Neuronal stem cell (in vitro differentiated cells): Measurements from ENCODE around the gene GMDS.

ENCODE experiments used
- DNase-seq: peaks from one replicate; pipeline ENCODE4 v3.0.0-alpha.2; 2013; ENCODE audit warnings: low spot score
- H2AFZ ChIP-seq: one replicate; pipeline ENCODE4 v1.6.1; 2013; ENCODE audit warnings: mild to moderate bottlenecking, low read length, inconsistent platforms
- H2AK5ac ChIP-seq: 2 replicates; pipeline ENCODE4 v1.6.1; 2013; ENCODE audit warnings: low read depth, mild to moderate bottlenecking, inconsistent platforms, low read length, moderate library complexity, mixed read lengths
- H2BK120ac ChIP-seq: 2 replicates; pipeline ENCODE4 v1.6.1; 2013; ENCODE audit warnings: low read depth, mild to moderate bottlenecking, inconsistent platforms, low read length, moderate library complexity, mixed read lengths
- H2BK12ac ChIP-seq: one replicate; pipeline ENCODE4 v1.6.1; 2013; ENCODE audit warnings: low read length, inconsistent platforms
- H2BK15ac ChIP-seq: 2 replicates; pipeline ENCODE4 v1.6.1; 2013; ENCODE audit warnings: mild to moderate bottlenecking, low read length, inconsistent platforms, mixed read lengths
- H2BK5ac ChIP-seq: one replicate; pipeline ENCODE4 v1.6.1; 2013; ENCODE audit warnings: inconsistent platforms, mild to moderate bottlenecking, low read length, moderate library complexity
- H3K14ac ChIP-seq: one replicate; pipeline ENCODE4 v1.6.1; 2013; ENCODE audit warnings: low read length, inconsistent platforms
- H3K18ac ChIP-seq: 2 replicates; pipeline ENCODE4 v1.6.1; 2013; ENCODE audit warnings: low read length, inconsistent platforms
- H3K23ac ChIP-seq: 2 replicates; pipeline ENCODE4 v1.6.1; 2013; ENCODE audit warnings: low read depth, mild to moderate bottlenecking, mixed read lengths, low read length, inconsistent platforms; ENCODE audit not compliant: poor library complexity
- H3K27ac ChIP-seq: replicated peaks from 3 replicates; pipeline ENCODE4 v1.5.1; 2013; ENCODE audit warnings: low read length, inconsistent platforms
- H3K27me3 ChIP-seq, 3 experiments: 2 replicates each; pipeline ENCODE4 v1.6.1; 2013; ENCODE audit warnings: low read length in 3 of 3, mild to moderate bottlenecking in 2 of 3, inconsistent platforms in 1 of 3, low read depth in 1 of 3, mixed read lengths in 1 of 3, moderate library complexity in 1 of 3; ENCODE audit not compliant: control insufficient read depth in 3 of 3, insufficient read depth in 3 of 3
- H3K36me3 ChIP-seq, 2 donors: replicated peaks in 1 of 2; 2 replicates each; pipeline ENCODE4 v1.6.1; 2013; ENCODE audit warnings: low read length in 2 of 2; ENCODE audit not compliant: control insufficient read depth in 2 of 2, insufficient read depth in 2 of 2
- H3K4ac ChIP-seq: 2 replicates; pipeline ENCODE4 v1.6.1; 2013; ENCODE audit warnings: inconsistent platforms, mild to moderate bottlenecking, low read length, moderate library complexity
- H3K4me1 ChIP-seq, 2 donors: 1 replicate in 1 of 2; 2 replicates in 1 of 2; pipeline ENCODE4 v1.6.1; 2013; ENCODE audit warnings: low read length in 2 of 2, low read depth in 1 of 2; ENCODE audit not compliant: control insufficient read depth in 2 of 2, insufficient read depth in 1 of 2
- H3K4me2 ChIP-seq: one replicate; pipeline ENCODE4 v1.6.1; 2013; ENCODE audit warnings: mild to moderate bottlenecking, low read length, inconsistent platforms; ENCODE audit not compliant: insufficient read depth, poor library complexity, severe bottlenecking
- H3K4me3 ChIP-seq, 2 donors: 2 replicates each; pipeline ENCODE4 v1.5.1; 2013; ENCODE audit warnings: low read length in 2 of 2, mild to moderate bottlenecking in 2 of 2, inconsistent platforms in 1 of 2, moderate library complexity in 1 of 2
- H3K79me1 ChIP-seq: one replicate; pipeline ENCODE4 v1.6.1; 2013; ENCODE audit warnings: low read depth, mild to moderate bottlenecking, inconsistent platforms, low read length, moderate library complexity
- H3K9ac ChIP-seq: one replicate; pipeline ENCODE4 v1.6.1; 2013; ENCODE audit warnings: mild to moderate bottlenecking, low read depth, low read length, inconsistent platforms; ENCODE audit not compliant: poor library complexity
- H3K9me3 ChIP-seq, 2 donors: replicated peaks in 1 of 2; 2 replicates each; pipeline versions ENCODE3 to v1.6.1; 2013; ENCODE audit warnings: low read length in 2 of 2, mild to moderate bottlenecking in 2 of 2, inconsistent platforms in 1 of 2, low read depth in 1 of 2, mixed read lengths in 1 of 2, moderate library complexity in 1 of 2; ENCODE audit not compliant: control insufficient read depth in 2 of 2, insufficient read depth in 1 of 2
- H4K8ac ChIP-seq: one replicate; pipeline ENCODE4 v1.6.1; 2013; ENCODE audit warnings: low read depth, mild to moderate bottlenecking, inconsistent platforms, low read length, moderate library complexity
- H4K91ac ChIP-seq: one replicate; pipeline ENCODE4 v1.6.1; 2013; ENCODE audit warnings: low read length, low read depth, mild to moderate bottlenecking, inconsistent platforms; ENCODE audit not compliant: poor library complexity
- WGBS, 2 donors: extraction: QIAGEN DNeasy Blood & Tissue Kit; methylation state at CpG; one replicate each; pipeline ENCODE4 v1.1.7; 2013; ENCODE audit warnings: missing lambda C conversion rate in 2 of 2, mixed read lengths in 1 of 2; ENCODE audit not compliant: insufficient read length in 2 of 2, insufficient replicate concordance in 1 of 2; ENCODE audit errors: extremely low coverage in 2 of 2; 5-methylcytosine and 5-hydroxymethylcytosine counted together

The GMDS gene

GRCh38 chr6:2035046-2035445, 210.4 kb downstream of the GMDS start:
- DNase-seq: no peak
- no peaks in the 10 kb centered on the region for H3K9me3 ChIP-seq
- H3K4ac ChIP-seq: no peak overlapping the region
- no peak overlapping the region for H4K8ac ChIP-seq
- H2BK5ac ChIP-seq: no peak overlapping the region
- no peak overlapping the region for H3K23ac ChIP-seq
- H3K18ac ChIP-seq: no peak overlapping the region
- H3K27me3 ChIP-seq: no peaks in the 10 kb centered on the region
- H3K4me1 ChIP-seq: no peaks in the 10 kb centered on the region
- H2AFZ ChIP-seq: no peak overlapping the region
- no peak overlapping the region for H3K27ac ChIP-seq
- H2BK15ac ChIP-seq: no peak overlapping the region
- H3K14ac ChIP-seq: no peak overlapping the region
- H2BK12ac ChIP-seq: no peak overlapping the region
- no peaks in the 10 kb centered on the region for H3K36me3 ChIP-seq
- H2AK5ac ChIP-seq: no peak overlapping the region
- H3K4me3 ChIP-seq: no peak overlapping the region
- H3K79me1 ChIP-seq: peaks cover 2% of the 10 kb centered on the region
- H4K91ac ChIP-seq: no peak overlapping the region
- no peak overlapping the region for H2BK120ac ChIP-seq
- WGBS, 2 donors: no CpG with 5 or more reads among the region's 1 CpG
- no peak overlapping the region for H3K9ac ChIP-seq
- H3K4me2 ChIP-seq: no peak overlapping the region

DNA sequence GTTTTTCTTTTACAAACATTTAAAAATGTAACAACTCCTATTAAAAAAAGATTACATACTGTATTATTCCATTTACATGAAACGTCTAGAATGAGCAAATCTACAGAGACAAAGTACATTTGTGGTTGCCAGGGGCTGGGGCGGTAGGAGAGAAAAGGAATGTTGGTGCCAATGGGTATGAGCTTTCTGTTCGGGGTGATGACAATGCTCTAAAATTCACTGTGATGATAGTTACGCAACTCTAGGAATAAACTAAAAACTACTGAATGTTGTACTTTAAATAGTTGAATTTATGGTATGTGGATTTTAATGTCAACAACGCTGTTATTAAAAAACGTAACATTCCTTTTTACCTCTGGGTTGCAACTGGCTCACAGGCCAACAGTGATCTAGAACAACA, 211.1 kb downstream of the GMDS start:
- Histone ChIP-seq H3K36me3 (no peaks in the 10 kb centered on the region), H4K8ac (no peak overlapping the region), H3K4me2 (no peak overlapping the region), H3K18ac (no peak overlapping the region), H3K27me3 (no peaks in the 10 kb centered on the region), H3K79me1 (no peaks in the 10 kb centered on the region), H3K27ac (no peak overlapping the region), H2BK15ac (no peak overlapping the region), H4K91ac (no peak overlapping the region), H3K4me3 (no peak overlapping the region), H2BK5ac (no peak overlapping the region), H3K4me1 (no peaks in the 10 kb centered on the region), H3K14ac (no peak overlapping the region), H3K23ac (no peak overlapping the region), H3K9me3 (no peaks in the 10 kb centered on the region), H3K4ac (no peak overlapping the region), H2AK5ac (no peak overlapping the region), H2BK12ac (no peak overlapping the region), H2BK120ac (no peak overlapping the region), H3K9ac (no peak overlapping the region), H2AFZ (no peak overlapping the region)
- no CpG with 5 or more reads among the region's 6 CpGs for WGBS, 2 donors
- DNase-seq: no peak

DNA sequence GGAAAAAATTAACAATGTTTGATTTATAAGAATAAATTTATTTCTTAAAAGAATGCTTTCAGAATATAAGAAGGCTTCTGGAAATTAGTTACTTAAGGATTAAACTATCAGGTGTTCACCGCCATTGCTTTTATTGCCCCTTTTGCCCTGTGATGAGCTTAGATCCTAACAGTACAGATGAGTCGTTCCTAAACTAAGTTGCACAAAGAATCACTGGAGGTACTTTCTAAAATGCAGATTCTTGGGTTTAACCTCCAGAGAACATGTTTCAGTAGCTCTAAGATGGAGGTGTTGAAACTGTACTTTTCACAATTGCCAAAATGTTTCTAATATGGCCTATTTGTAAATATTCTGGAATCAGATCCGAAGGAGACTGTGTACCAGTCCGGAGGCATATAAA, 211.9 kb downstream of the GMDS start:
- no peak overlapping the region for H3K14ac ChIP-seq
- no peak overlapping the region for H3K4me2 ChIP-seq
- H4K91ac ChIP-seq: no peak overlapping the region
- H2BK12ac ChIP-seq: no peak overlapping the region
- no peak overlapping the region for H2AFZ ChIP-seq
- H3K9me3 ChIP-seq: no peaks in the 10 kb centered on the region
- peaks cover 0 to 2% of the 10 kb centered on the region in 2 donors for H3K4me1 ChIP-seq
- no peak overlapping the region for H3K4ac ChIP-seq
- no peaks in the 10 kb centered on the region for H3K36me3 ChIP-seq
- no peak overlapping the region for H3K4me3 ChIP-seq
- H2BK5ac ChIP-seq: no peak overlapping the region
- no peak overlapping the region for H3K27ac ChIP-seq
- no peak overlapping the region for H2BK120ac ChIP-seq
- no peak overlapping the region for H3K23ac ChIP-seq
- H3K27me3 ChIP-seq: no peaks in the 10 kb centered on the region
- H4K8ac ChIP-seq: no peak overlapping the region
- H2BK15ac ChIP-seq: no peak overlapping the region
- no peak overlapping the region for H3K18ac ChIP-seq
- no peak overlapping the region for H3K9ac ChIP-seq
- H2AK5ac ChIP-seq: no peak overlapping the region
- no peak for DNase-seq
- no peaks in the 10 kb centered on the region for H3K79me1 ChIP-seq
- no CpG with 5 or more reads among the region's 4 CpGs for WGBS, 2 donors

GRCh38 chr6:2030682-2031244, 214.6 kb downstream of the GMDS start:
- Histone ChIP-seq H2BK120ac (no peak overlapping the region), H3K23ac (no peak overlapping the region), H2BK5ac (no peak overlapping the region), H3K14ac (no peak overlapping the region), H3K18ac (no peak overlapping the region), H2BK15ac (no peak overlapping the region), H3K4ac (no peak overlapping the region), H3K79me1 (no peaks in the 10 kb centered on the region), H2AFZ (no peak overlapping the region), H4K91ac (no peak overlapping the region), H3K4me3 (no peak overlapping the region), H4K8ac (no peak overlapping the region), H3K4me2 (no peak overlapping the region), H2AK5ac (no peak overlapping the region), H3K9me3 (no peaks in the 10 kb centered on the region), H3K4me1 (peaks cover 2 to 3% of the 10 kb centered on the region in 2 donors), H2BK12ac (no peak overlapping the region), H3K27ac (no peak overlapping the region), H3K36me3 (no peaks in the 10 kb centered on the region), H3K9ac (no peak overlapping the region), H3K27me3 (no peaks in the 10 kb centered on the region)
- no peak for DNase-seq
- no CpG with 5 or more reads among the region's 7 CpGs for WGBS, 2 donors
